Cardiac muscle cell (in vitro differentiated cells and primary cell): ENCODE measurements around the gene BRMS1L. TPM values are rescaled to one million over a fixed set of nuclear protein-coding genes. Genes with fewer than 3 reads are reported as not detected.
A peak's percentile ranks its signal among the peaks of the same experiment; 100 is the strongest.

ENCODE experiments used
- DNase-seq, 2 donors: peaks; one replicate each; pipeline versions ENCODE4 v3.0.0 to v3.0.0-alpha.2; 2010 to 2017; ENCODE audit warnings: low read depth in 1 of 2, low spot score in 1 of 2
- H3K27ac ChIP-seq: fragments of 200-600 bp; sonication (generic); 2 replicates; pipeline ENCODE4 v1.5.1; 2016
- H3K27me3 ChIP-seq: fragments of 200-600 bp; sonication (generic); 2 replicates; pipeline ENCODE4 v1.6.0; 2016; ENCODE audit warnings: control low read depth
- H3K36me3 ChIP-seq: fragments of 200-600 bp; sonication (generic); 2 replicates; pipeline ENCODE4 v1.5.1; 2016; ENCODE audit warnings: control low read depth
- H3K4me1 ChIP-seq: fragments of 200-600 bp; sonication (generic); 2 replicates; pipeline ENCODE4 v1.8.1; 2017; ENCODE audit warnings: low read depth, mild to moderate bottlenecking, mixed run types
- H3K4me3 ChIP-seq: fragments of 200-600 bp; sonication (generic); 2 replicates; pipeline ENCODE4 v1.5.1; 2016; ENCODE audit warnings: mild to moderate bottlenecking
- H3K9me3 ChIP-seq: fragments of 200-600 bp; sonication (generic); 2 replicates; pipeline ENCODE4 v1.5.1; 2017; ENCODE audit warnings: low read depth, mild to moderate bottlenecking, control low read depth
- CTCF ChIP-seq: IDR thresholded peaks from 2 replicates; pipeline ENCODE4 v1.5.1; 2012; ENCODE audit warnings: low read depth, mild to moderate bottlenecking, low read length
- polyA plus RNA-seq: library from polyadenylated mRNA; unstranded; fragments of >200 nt; fragmentation: Nextera tagmentation; extraction: Ambion mirVana; gene quantifications from 2 replicates; pipeline ENCODE4 v1.2.1, GENCODE V29; 2016
- total RNA-seq: library from RNA; depleted of rRNA; stranded (reverse); fragments of >200 nt; gene quantifications from 2 replicates; pipeline ENCODE4 v1.2.3, GENCODE V29; 2016

BRMS1L gene
- total and polyA plus RNA-seq, 2 experiments from 2014 or later, result 7.0 to 18.5 TPM

- Histone ChIP-seq H3K4me3 (no peak overlapping the region), H3K4me1 (peaks cover 10% of the 10 kb centered on the region), H3K36me3 (no peaks in the 10 kb centered on the region), H3K9me3 (no peaks in the 10 kb centered on the region), H3K27ac (no peak overlapping the region), H3K27me3 (no peaks in the 10 kb centered on the region)
- no peak for DNase-seq
- no peak for TF ChIP-seq CTCF
Observed at GRCh38 chr14:35855876-35856481, 29.8 kb downstream of the BRMS1L start.

GRCh38 chr14:35858521-35859209, 32.5 kb downstream of the BRMS1L start:
- peak in 1 of 2 donors; percentile 47 for DNase-seq
- no peak overlapping the region for H3K27ac ChIP-seq
- H3K36me3 ChIP-seq, result no peaks in the 10 kb centered on the region
- H3K9me3 ChIP-seq, result no peaks in the 10 kb centered on the region
- H3K4me3 ChIP-seq, result no peak overlapping the region
- H3K27me3 ChIP-seq, result no peaks in the 10 kb centered on the region
- no peak for TF ChIP-seq CTCF
- H3K4me1 ChIP-seq, result peaks cover 18% of the 10 kb centered on the region

- DNase-seq, result peak; percentile 7 to 50
- Histone ChIP-seq H3K27me3 (no peaks in the 10 kb centered on the region), H3K4me3 (no peak overlapping the region), H3K36me3 (peaks cover 5% of the 10 kb centered on the region), H3K9me3 (no peaks in the 10 kb centered on the region), H3K27ac (peak overlapping the region; percentile 52), H3K4me1 (peaks cover 18% of the 10 kb centered on the region)
- no peak for TF ChIP-seq CTCF
Observed at GRCh38 chr14:35861204-35861868, 35.2 kb downstream of the BRMS1L start.

GRCh38 chr14:35865611-35866324, 39.6 kb downstream of the BRMS1L start:
- DNase-seq, result no peak
- no peak for TF ChIP-seq CTCF
- Histone ChIP-seq H3K27me3 (no peaks in the 10 kb centered on the region), H3K36me3 (peaks cover 9% of the 10 kb centered on the region), H3K27ac (no peak overlapping the region), H3K4me1 (peaks cover 10% of the 10 kb centered on the region), H3K9me3 (no peaks in the 10 kb centered on the region), H3K4me3 (no peak overlapping the region)

GRCh38 chr14:35866595-35867279, 40.6 kb downstream of the BRMS1L start:
- Histone ChIP-seq H3K9me3 (no peaks in the 10 kb centered on the region), H3K27ac (no peak overlapping the region), H3K4me1 (peaks cover under 1% of the 10 kb centered on the region), H3K27me3 (no peaks in the 10 kb centered on the region), H3K4me3 (no peak overlapping the region), H3K36me3 (peaks cover 9% of the 10 kb centered on the region)
- no peak for DNase-seq
- no peak for TF ChIP-seq CTCF
